ENCODE data around the gene ATP8A2. TPM values are rescaled to one million over a fixed set of nuclear protein-coding genes. Genes with fewer than 3 reads are reported as not detected.

The ATP8A2 gene
- total RNA-seq, 1 donor from 2014 or later: 1.3 TPM

DNA sequence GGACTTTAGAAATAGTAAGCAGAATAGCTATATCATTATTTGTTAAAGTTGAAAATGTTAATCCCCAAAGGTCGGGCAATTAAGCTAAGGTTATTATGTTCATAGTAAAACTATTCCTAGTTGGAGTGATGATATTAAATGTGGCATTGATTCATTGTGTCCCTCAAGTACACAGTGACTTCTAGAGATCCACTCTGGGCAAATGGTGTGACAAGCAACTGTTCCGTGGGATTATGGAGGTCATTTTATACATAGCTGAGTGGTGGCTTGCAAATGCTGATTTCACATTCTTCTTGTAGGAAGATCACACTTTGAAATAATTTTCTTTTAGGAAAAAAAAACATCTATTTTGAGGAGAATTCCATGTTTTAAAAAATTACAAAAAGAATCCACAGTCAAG lies 317.8 kb downstream of the ATP8A2 start:
- H3K36me3 ChIP-seq (ENCODE audit: insufficient read depth, low read length): no peaks in the 10 kb centered on the region
- no peak overlapping the region for H3K4me3 Mint-ChIP-seq (ENCODE audit: unreplicated experiment)
- TF ChIP-seq, protein P1, sequence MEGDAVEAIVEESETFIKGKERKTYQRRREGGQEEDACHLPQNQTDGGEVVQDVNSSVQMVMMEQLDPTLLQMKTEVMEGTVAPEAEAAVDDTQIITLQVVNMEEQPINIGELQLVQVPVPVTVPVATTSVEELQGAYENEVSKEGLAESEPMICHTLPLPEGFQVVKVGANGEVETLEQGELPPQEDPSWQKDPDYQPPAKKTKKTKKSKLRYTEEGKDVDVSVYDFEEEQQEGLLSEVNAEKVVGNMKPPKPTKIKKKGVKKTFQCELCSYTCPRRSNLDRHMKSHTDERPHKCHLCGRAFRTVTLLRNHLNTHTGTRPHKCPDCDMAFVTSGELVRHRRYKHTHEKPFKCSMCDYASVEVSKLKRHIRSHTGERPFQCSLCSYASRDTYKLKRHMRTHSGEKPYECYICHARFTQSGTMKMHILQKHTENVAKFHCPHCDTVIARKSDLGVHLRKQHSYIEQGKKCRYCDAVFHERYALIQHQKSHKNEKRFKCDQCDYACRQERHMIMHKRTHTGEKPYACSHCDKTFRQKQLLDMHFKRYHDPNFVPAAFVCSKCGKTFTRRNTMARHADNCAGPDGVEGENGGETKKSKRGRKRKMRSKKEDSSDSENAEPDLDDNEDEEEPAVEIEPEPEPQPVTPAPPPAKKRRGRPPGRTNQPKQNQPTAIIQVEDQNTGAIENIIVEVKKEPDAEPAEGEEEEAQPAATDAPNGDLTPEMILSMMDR (IDR thresholded peaks at IDR 0.05; ENCODE audit: insufficient read depth, low read depth, low read length): no peak
- TF ChIP-seq EZH2 (IDR thresholded peaks at IDR 0.05; ENCODE audit: insufficient read depth, low read length): no peak
- H3K4me2 ChIP-seq (ENCODE audit: low read length): no peak overlapping the region
- no peaks in the 10 kb centered on the region for H3K4me1 ChIP-seq (ENCODE audit: insufficient read depth, low read length)
- peaks cover 5% of the 10 kb centered on the region for H3K4me1 Mint-ChIP-seq (ENCODE audit: low read depth, unreplicated experiment)
- H3K4me3 ChIP-seq (ENCODE audit: insufficient read depth, low read depth, low read length): no peak overlapping the region
- no peak overlapping the region for H2AFZ ChIP-seq (ENCODE audit: low read depth, low read length)
- H3K27me3 Mint-ChIP-seq (ENCODE audit: low read depth, unreplicated experiment): peaks cover 12% of the 10 kb centered on the region
- H4K20me1 ChIP-seq (ENCODE audit: insufficient read depth, low read length): no peaks in the 10 kb centered on the region
- no peaks in the 10 kb centered on the region for H3K27me3 ChIP-seq (ENCODE audit: insufficient read depth, low read length)
- no peak overlapping the region for H3K27ac Mint-ChIP-seq (ENCODE audit: unreplicated experiment)
- H3K9ac ChIP-seq (ENCODE audit: low read length): no peak overlapping the region
- H3K27ac ChIP-seq (ENCODE audit: low read depth, low read length): no peak overlapping the region
- H3K9me3 Mint-ChIP-seq (ENCODE audit: unreplicated experiment): peaks cover 4% of the 10 kb centered on the region
- H3K9me3 ChIP-seq (ENCODE audit: insufficient read depth, low read depth, low read length): no peaks in the 10 kb centered on the region
- DNase-seq (ENCODE audit: low read depth) (no peak), FAIRE-seq (no peak)
- no peaks in the 10 kb centered on the region for H3K36me3 Mint-ChIP-seq (ENCODE audit: low read depth, unreplicated experiment)
- H3K79me2 ChIP-seq (ENCODE audit: insufficient read depth, low read length): no peaks in the 10 kb centered on the region

DNA sequence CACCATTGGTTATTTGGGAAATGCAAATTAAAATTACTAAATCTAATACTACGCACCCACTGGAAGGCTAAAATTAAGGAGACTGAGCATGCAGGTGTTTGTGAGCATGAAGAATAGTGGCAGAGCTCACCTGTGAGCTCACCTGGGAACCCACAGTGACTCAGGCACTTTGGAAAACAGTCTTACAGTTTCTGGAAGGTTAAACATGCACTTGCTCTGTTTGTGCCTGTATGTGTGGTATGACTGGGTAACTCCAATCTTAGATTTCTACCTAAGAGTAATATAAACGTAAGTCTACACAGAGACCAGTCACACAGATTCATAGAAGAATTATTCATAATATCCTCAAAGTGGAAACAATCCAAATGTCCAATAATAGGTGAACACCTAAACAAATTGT lies 318.8 kb downstream of the ATP8A2 start:
- Histone ChIP-seq H3K4me3 (ENCODE audit: insufficient read depth, low read depth, low read length) (no peak overlapping the region), H3K9ac (ENCODE audit: low read length) (no peak overlapping the region), H3K36me3 (ENCODE audit: insufficient read depth, low read length) (no peaks in the 10 kb centered on the region), H2AFZ (ENCODE audit: low read depth, low read length) (no peak overlapping the region), H3K4me2 (ENCODE audit: low read length) (no peak overlapping the region), H4K20me1 (ENCODE audit: insufficient read depth, low read length) (no peaks in the 10 kb centered on the region), H3K27ac (ENCODE audit: low read depth, low read length) (no peak overlapping the region), H3K4me1 (ENCODE audit: insufficient read depth, low read length) (no peaks in the 10 kb centered on the region), H3K9me3 (ENCODE audit: insufficient read depth, low read depth, low read length) (no peaks in the 10 kb centered on the region), H3K79me2 (ENCODE audit: insufficient read depth, low read length) (no peaks in the 10 kb centered on the region), H3K27me3 (ENCODE audit: insufficient read depth, low read length) (no peaks in the 10 kb centered on the region)
- peaks cover 4% of the 10 kb centered on the region for H3K9me3 Mint-ChIP-seq (ENCODE audit: unreplicated experiment)
- DNase-seq (ENCODE audit: low read depth) (no peak), FAIRE-seq (no peak)
- no peak overlapping the region for H3K27ac Mint-ChIP-seq (ENCODE audit: unreplicated experiment)
- H3K4me3 Mint-ChIP-seq (ENCODE audit: unreplicated experiment): no peak overlapping the region
- peaks cover 12% of the 10 kb centered on the region for H3K27me3 Mint-ChIP-seq (ENCODE audit: low read depth, unreplicated experiment)
- H3K36me3 Mint-ChIP-seq (ENCODE audit: low read depth, unreplicated experiment): no peaks in the 10 kb centered on the region
- TF ChIP-seq, protein P1 (IDR thresholded peaks at IDR 0.05; ENCODE audit: insufficient read depth, low read depth, low read length): no peak
- TF ChIP-seq EZH2 (IDR thresholded peaks at IDR 0.05; ENCODE audit: insufficient read depth, low read length): no peak
- H3K4me1 Mint-ChIP-seq (ENCODE audit: low read depth, unreplicated experiment): peaks cover 5% of the 10 kb centered on the region

DNA sequence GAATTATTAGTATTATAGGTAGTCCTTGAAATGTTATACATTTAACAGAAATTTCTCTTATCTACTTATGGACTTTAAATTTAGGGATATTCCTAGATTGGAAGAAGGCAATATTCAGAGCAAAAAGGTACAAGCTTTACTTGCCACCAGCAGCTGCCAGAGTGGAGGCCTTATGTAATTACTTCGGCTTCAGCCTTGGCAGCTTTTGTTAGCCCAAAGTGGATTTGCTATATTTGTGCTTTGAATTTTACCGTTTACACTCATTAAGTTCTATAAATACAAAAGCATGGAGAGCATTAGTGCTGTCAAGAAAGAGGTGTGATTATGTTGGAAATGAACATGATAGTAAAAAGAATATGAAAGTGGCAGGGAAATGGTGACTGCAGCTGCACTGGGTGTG lies 319.9 kb downstream of the ATP8A2 start:
- TF ChIP-seq, protein P1 (IDR thresholded peaks at IDR 0.05; ENCODE audit: insufficient read depth, low read depth, low read length): no peak
- no peak for TF ChIP-seq EZH2 (IDR thresholded peaks at IDR 0.05; ENCODE audit: insufficient read depth, low read length)
- no peaks in the 10 kb centered on the region for H3K79me2 ChIP-seq (ENCODE audit: insufficient read depth, low read length)
- no peaks in the 10 kb centered on the region for H3K4me1 ChIP-seq (ENCODE audit: insufficient read depth, low read length)
- H4K20me1 ChIP-seq (ENCODE audit: insufficient read depth, low read length): no peaks in the 10 kb centered on the region
- H3K27ac ChIP-seq (ENCODE audit: low read depth, low read length): no peak overlapping the region
- no peaks in the 10 kb centered on the region for H3K36me3 ChIP-seq (ENCODE audit: insufficient read depth, low read length)
- Mint-ChIP-seq H3K9me3 (ENCODE audit: unreplicated experiment) (peaks cover 4% of the 10 kb centered on the region), H3K36me3 (ENCODE audit: low read depth, unreplicated experiment) (no peaks in the 10 kb centered on the region), H3K4me3 (ENCODE audit: unreplicated experiment) (no peak overlapping the region), H3K27ac (ENCODE audit: unreplicated experiment) (no peak overlapping the region), H3K27me3 (ENCODE audit: low read depth, unreplicated experiment) (peaks cover 7% of the 10 kb centered on the region), H3K4me1 (ENCODE audit: low read depth, unreplicated experiment) (peaks cover 5% of the 10 kb centered on the region)
- H2AFZ ChIP-seq (ENCODE audit: low read depth, low read length): no peak overlapping the region
- H3K4me3 ChIP-seq (ENCODE audit: insufficient read depth, low read depth, low read length): no peak overlapping the region
- no peak overlapping the region for H3K9ac ChIP-seq (ENCODE audit: low read length)
- no peaks in the 10 kb centered on the region for H3K27me3 ChIP-seq (ENCODE audit: insufficient read depth, low read length)
- DNase-seq (ENCODE audit: low read depth) (no peak), FAIRE-seq (no peak)
- H3K4me2 ChIP-seq (ENCODE audit: low read length): no peak overlapping the region
- no peaks in the 10 kb centered on the region for H3K9me3 ChIP-seq (ENCODE audit: insufficient read depth, low read depth, low read length)

Measured in astrocyte (in vitro differentiated cells and primary cell).